Neural progenitor cell (in vitro differentiated cells): ENCODE measurements around the gene HS3ST3B1.

Experiments used
- EZH2 ChIP-seq: fragments of 200-600 bp; sonication (generic); IDR thresholded peaks from 2 replicates; pipeline ENCODE4 v1.6.1; 2017; ENCODE audit warnings: antibody characterized with exemption, mild to moderate bottlenecking, moderate library complexity
- EZH2phosphoT487 ChIP-seq: fragments of 200-600 bp; sonication (generic); IDR thresholded peaks from 2 replicates; pipeline ENCODE4 v1.6.1; 2017; ENCODE audit warnings: antibody characterized with exemption
- TF ChIP-seq, protein P1 (sequence below): fragments of 200-600 bp; sonication (generic); IDR thresholded peaks from 2 replicates; pipeline ENCODE4 v1.5.1; 2017; ENCODE audit warnings: antibody characterized with exemption, mild to moderate bottlenecking

DNA sequence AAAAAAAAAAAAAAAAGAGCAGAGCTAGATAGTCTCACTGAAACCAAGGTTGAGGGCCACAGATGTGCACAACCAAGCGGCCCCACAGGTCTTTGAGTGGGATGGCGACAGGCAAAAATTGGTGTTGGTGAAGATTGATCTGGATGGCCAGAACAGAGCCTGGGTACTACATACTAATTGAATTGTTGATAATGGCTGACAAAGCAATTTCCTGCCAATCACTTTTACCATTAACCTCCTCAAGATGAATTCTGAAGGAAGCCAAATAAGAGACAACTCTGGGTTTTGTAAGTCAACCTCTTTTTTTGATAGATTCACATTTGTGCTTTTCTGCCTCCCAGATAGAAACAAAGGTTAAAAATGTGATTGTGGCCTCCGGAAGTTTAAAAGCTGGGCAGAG lies 19.4 kb upstream of the HS3ST3B1 start:
- TF ChIP-seq, protein P1, sequence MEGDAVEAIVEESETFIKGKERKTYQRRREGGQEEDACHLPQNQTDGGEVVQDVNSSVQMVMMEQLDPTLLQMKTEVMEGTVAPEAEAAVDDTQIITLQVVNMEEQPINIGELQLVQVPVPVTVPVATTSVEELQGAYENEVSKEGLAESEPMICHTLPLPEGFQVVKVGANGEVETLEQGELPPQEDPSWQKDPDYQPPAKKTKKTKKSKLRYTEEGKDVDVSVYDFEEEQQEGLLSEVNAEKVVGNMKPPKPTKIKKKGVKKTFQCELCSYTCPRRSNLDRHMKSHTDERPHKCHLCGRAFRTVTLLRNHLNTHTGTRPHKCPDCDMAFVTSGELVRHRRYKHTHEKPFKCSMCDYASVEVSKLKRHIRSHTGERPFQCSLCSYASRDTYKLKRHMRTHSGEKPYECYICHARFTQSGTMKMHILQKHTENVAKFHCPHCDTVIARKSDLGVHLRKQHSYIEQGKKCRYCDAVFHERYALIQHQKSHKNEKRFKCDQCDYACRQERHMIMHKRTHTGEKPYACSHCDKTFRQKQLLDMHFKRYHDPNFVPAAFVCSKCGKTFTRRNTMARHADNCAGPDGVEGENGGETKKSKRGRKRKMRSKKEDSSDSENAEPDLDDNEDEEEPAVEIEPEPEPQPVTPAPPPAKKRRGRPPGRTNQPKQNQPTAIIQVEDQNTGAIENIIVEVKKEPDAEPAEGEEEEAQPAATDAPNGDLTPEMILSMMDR: no peak
- TF ChIP-seq EZH2phosphoT487 (no peak), EZH2 (no peak)
